GM21515 (cell line): ENCODE data around the gene C2.

Source experiments
- ATAC-seq: cut with Tn5 transposase; IDR thresholded peaks from one replicate; pipeline ENCODE4 v1.9.1; 2021; ENCODE audit not compliant: unreplicated experiment

The C2 gene

DNA sequence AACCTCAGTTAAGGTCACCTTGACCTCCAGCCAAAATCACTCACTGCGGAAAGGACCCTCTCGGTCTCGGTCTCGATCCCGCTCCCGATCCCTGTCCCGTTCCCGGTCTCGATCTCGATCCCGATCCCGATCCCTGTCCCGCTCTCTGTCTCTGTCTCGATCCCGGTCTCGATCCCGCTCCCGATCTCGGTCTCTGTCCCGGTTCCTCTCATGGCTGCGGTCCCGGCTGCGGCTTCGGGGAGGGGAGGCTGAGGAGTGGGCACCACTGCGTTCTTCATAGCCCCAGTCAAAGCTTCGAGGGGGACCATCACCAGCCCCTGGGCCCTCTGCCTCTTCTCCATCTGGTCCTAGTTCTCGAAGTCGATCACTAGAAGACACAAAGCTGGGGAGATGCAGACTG, 27.0 kb downstream of the C2 start:
- no peak for ATAC-seq

GRCh38 chr6:31956796-31957195, 29.3 kb downstream of the C2 start:
- no peak for ATAC-seq

DNA sequence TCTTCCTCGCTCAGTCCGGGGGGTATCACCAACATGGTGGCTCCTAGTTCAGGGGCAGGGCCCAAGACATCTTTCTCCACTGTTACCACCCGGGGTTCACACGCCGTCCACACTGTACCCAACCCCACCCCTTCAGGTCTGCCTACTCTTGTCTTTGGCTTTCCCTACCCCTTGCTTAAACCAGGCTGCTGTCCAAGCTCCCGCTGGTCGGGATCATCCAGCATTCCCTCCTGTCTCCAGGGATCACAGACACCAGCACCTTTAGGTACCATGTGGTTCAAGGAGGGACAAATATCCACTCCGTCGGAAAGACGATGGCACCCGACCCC, 30.9 kb downstream of the C2 start:
- no peak for ATAC-seq

- ATAC-seq, result peak; percentile 88
Measured at GRCh38 chr6:31958741-31959739, 31.5 kb downstream of the C2 start, which contains the start of the genes NELFE and SKIC2. TSS of gene NELFE (minus strand) at chr6:31958971. CDS start at chr6:31958446, 525 bp downstream. TSS of gene SKIC2 (plus strand) at chr6:31959175. CDS start at chr6:31959193, 18 bp downstream.

DNA sequence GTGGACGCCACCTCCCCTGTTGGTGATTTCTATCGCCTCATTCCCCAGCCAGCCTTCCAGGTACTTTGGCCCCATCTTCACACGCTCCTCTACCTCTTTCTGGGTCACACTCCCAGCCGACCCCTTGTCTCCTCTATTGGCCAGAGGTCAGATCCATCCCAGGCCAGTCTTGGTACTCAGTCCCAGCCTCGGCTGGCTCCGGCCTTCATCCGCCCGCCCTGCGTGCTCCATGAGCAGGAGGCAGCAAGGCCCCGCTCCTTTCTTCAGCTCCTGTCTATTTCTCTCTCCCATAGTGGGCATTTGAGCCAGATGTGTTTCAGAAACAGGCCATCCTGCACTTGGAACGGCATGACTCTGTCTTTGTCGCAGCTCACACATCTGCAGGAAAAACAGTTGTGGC, 34.1 kb downstream of the C2 start:
- no peak for ATAC-seq

GRCh38 chr6:31963921-31964320, 36.4 kb downstream of the C2 start:
- ATAC-seq, result no peak

DNA sequence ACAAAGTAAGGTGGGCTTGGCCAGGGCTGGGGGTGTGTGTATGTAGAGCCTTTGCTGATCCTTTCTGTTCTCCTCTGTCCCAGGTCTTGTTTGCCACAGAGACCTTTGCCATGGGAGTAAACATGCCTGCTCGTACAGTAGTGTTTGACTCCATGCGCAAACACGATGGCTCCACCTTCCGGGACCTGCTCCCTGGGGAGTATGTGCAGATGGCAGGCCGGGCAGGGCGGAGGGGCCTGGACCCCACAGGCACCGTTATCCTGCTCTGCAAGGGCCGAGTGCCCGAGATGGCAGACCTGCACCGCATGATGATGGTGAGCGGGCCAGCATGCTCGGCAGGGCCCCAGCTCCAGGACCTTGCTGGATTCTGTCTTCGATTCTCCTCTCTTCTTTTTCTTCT, 38.2 kb downstream of the C2 start:
- ATAC-seq, result no peak

DNA sequence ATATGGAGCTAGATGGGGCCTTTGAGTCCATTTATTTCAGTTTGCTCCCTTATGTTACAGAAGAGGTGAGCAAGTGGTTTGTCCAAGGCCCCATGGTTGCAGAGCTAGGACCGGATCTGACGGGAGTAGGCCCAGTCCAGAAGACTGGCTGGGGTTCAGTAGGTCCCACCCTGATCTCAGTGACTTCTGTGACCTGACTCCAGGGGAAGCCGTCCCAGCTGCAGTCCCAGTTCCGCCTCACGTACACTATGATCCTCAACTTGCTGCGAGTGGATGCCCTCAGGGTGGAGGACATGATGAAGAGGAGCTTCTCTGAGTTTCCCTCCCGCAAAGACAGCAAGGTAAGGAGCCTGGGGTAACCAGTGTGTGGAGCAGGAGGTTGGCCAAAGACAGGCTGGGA, 39.0 kb downstream of the C2 start:
- ATAC-seq, result no peak

- ATAC-seq, result no peak
Measured at GRCh38 chr6:31966997-31967925, 39.7 kb downstream of the C2 start.

GRCh38 chr6:31967926-31968320, 40.4 kb downstream of the C2 start:
- ATAC-seq, result no peak

DNA sequence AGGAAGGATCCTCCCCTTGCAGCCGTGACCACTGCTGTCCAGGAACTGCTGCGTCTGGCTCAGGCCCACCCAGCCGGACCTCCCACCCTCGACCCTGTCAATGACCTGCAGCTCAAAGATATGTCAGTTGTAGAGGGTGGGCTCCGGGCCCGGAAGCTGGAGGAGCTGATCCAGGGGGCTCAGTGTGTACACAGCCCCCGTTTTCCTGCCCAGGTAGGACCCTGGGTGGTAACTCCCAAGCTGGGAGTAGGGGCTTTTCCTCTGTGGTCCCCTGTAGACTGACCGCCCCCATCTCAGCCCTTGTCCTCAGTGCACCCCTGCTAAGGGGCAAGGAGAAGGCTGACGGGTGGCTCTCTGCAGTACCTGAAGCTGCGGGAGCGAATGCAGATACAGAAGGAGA, 40.8 kb downstream of the C2 start:
- ATAC-seq, result no peak

- ATAC-seq, result no peak
Measured at GRCh38 chr6:31968791-31969711, 41.5 kb downstream of the C2 start.

GRCh38 chr6:31969712-31970603, 42.4 kb downstream of the C2 start:
- ATAC-seq, result no peak

GRCh38 chr6:31970604-31971271, 43.2 kb downstream of the C2 start:
- no peak for ATAC-seq

DNA sequence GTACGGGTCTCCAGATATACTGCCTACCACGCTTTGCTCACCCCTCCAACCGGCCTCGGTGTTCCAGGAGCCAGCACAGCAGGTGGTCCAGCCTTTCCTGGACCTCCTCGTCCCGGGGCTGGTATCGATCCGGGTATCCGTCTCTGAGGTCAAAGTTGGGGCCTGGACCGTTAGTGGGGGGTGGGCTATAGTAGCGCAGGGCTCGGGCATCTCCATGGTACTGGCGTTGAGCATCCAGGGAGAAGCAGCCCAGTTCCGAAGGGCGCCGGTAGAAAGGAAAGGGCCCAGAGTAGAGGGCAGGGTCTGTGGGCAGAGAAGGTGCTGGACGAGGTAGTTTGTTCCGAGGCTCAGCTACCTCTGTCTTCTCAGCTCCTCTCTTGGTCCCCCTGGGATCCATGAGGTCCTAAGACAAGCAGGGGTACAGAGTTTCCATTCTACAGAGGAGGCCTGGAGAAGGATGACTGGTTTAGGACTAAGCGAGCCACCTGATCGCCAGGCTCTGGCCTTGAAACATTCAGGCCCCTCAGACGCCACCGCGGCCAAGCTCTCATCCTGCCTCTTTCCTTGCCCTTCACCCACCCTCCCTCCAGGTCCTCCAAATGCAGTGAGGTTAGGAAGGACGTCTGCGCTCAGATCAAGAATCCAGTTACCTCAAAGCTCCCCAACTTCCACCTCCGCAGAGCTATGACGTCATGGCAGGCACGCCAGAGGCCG, 43.9 kb downstream of the C2 start:
- no peak for ATAC-seq

DNA sequence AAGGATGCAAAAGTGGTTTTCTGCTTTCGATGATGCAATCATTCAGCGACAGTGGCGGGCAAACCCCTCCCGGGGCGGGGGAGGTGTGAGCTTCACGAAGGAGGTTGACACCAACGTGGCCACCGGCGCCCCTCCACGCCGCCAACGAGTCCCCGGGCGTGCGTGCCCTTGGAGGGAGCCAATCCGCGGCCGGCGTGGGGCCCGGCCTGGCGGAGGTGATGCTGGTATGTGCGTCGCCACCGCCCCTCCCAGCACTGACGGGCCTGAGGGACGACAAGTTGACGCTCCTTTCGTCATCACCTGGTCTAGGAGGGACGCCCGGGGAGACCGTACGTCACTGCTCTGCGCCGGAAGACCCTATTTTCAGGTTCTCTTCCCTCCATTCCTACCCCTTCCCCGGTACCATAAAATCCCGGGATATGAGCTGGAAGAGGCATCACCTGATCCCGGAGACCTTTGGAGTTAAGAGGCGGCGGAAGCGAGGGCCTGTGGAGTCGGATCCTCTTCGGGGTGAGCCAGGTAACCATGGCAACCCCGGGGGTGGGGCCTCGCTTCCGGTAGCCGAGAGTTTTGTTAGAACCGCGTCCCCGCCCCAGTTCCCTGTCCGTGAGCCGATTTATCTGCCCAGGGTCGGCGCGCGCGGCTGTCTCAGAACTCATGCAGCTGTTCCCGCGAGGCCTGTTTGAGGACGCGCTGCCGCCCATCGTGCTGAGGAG, 44.6 kb downstream of the C2 start, which contains the start of gene DXO:
Gene DXO, minus strand, starts transcription at position 146 of the 716 bp plus-strand sequence. CDS start 463 bp downstream, outside the sequence.
- ATAC-seq, result peak; percentile 79

DNA sequence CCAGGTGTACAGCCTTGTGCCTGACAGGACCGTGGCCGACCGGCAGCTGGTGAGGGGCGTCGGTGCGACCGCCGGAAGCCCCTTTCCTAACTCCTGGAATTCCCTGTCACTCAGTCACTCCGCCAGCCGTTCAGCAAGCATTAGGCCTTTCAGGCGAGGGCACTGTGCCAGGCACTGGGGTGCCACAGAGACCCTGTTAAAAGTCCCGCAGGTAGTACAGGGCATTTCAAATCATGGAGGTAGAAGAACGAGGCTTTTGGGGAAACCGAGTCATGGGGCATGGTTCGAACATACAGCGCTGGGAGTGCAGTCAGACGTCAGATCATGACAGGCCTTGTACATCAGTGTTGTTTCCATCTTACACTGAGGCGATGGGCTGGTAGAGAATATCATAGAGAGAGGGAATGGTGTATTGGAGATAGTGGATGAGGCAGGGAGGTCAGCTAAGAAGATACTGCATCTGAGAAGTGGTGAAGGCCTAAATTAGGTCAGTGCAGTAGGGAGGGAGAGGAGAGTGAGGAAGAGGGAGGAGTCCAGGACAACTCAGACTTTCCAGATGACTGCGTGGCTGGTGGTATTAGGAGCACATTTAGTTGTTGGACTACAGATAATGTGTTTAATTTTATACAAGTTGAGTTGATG, 45.3 kb downstream of the C2 start:
- no peak for ATAC-seq
